K562 (cell line): ENCODE results near the gene MMP23B. TPM values are rescaled to one million over a fixed set of nuclear protein-coding genes. Genes with fewer than 3 reads are reported as not detected.
"Not testable (repeated sequence)": the region's sequence is repeated elsewhere in the genome, so short reads cannot be mapped to it uniquely, and the experiment has no call there.

Experiments used
- ARID4B ChIP-seq: sonication (generic); formaldehyde crosslinking; IDR thresholded peaks from 2 replicates; pipeline ENCODE4 v1.8.0; 2022; ENCODE audit warnings: mild to moderate bottlenecking, missing genetic modification reagents
- ATF1 ChIP-seq, 2 experiments: fragments of 450-650 bp in 1 of 2; IDR thresholded peaks; 2 replicates each; pipeline ENCODE4 v1.6.1; 2016; ENCODE audit warnings: missing compliant biosample characterization in 1 of 2, missing genetic modification characterization in 1 of 2
- CREM ChIP-seq: IDR thresholded peaks from 2 replicates; pipeline ENCODE4 v1.6.1; 2014; ENCODE audit warnings: antibody characterized with exemption, low read depth
- CTBP1 ChIP-seq: fragments of 450-650 bp; IDR thresholded peaks from 2 replicates; pipeline ENCODE4 v1.6.1; 2016; ENCODE audit warnings: borderline replicate concordance
- DIDO1 ChIP-seq: fragments of 450-650 bp; IDR thresholded peaks from 2 replicates; pipeline ENCODE4 v1.6.1; 2016; ENCODE audit warnings: low read depth, missing biosample characterization, missing genetic modification characterization
- EGR1 ChIP-seq: fragments of 450-650 bp; conservative IDR thresholded peaks from 2 replicates; pipeline ENCODE4 v1.6.1; 2017; ENCODE audit warnings: mild to moderate bottlenecking
- ESRRA ChIP-seq: fragments of 450-650 bp; IDR thresholded peaks from 2 replicates; pipeline ENCODE4 v1.6.1; 2014; ENCODE audit warnings: low read depth, mild to moderate bottlenecking, moderate library complexity, borderline replicate concordance
- NCOA1 ChIP-seq: fragments of 450-650 bp; IDR thresholded peaks from 2 replicates; pipeline ENCODE4 v1.6.1; 2016; ENCODE audit warnings: low read depth
- PHF8 ChIP-seq: fragments of 200-600 bp; sonication (generic); IDR thresholded peaks from 2 replicates; pipeline ENCODE4 v1.6.1; 2012; ENCODE audit warnings: mixed run types, mild to moderate bottlenecking, inconsistent platforms, low read length, moderate library complexity, borderline replicate concordance
- POU5F1 ChIP-seq: fragments of 150-350 bp; IDR thresholded peaks from 2 replicates; pipeline ENCODE4 v1.6.1; 2014; ENCODE audit warnings: borderline replicate concordance, low read length, low read depth, mild to moderate bottlenecking; ENCODE audit not compliant: partially characterized antibody
- SIX5 ChIP-seq, 2 experiments: IDR thresholded peaks; 2 replicates each; pipeline ENCODE4 v1.6.1; 2011; ENCODE audit warnings: low read length in 2 of 2, borderline replicate concordance in 1 of 2, low read depth in 1 of 2, mild to moderate bottlenecking in 1 of 2, moderate library complexity in 1 of 2; ENCODE audit not compliant: insufficient read depth in 1 of 2
- TAF9B ChIP-seq: fragments of 450-650 bp; IDR thresholded peaks from 2 replicates; pipeline ENCODE4 v1.6.1; 2018; ENCODE audit warnings: mild to moderate bottlenecking; ENCODE audit not compliant: partially characterized antibody
- TARDBP ChIP-seq: fragments of 450-650 bp; IDR thresholded peaks from 2 replicates; pipeline ENCODE4 v1.6.1; 2016
- TOE1 ChIP-seq, 2 experiments: fragments of 450-650 bp in 1 of 2; sonication (generic) in 1 of 2; formaldehyde crosslinking in 1 of 2; IDR thresholded peaks; 2 replicates each; pipeline versions ENCODE4 v1.7.1 to v1.8.0; 2016 to 2022; ENCODE audit warnings: borderline replicate concordance in 2 of 2, mild to moderate bottlenecking in 2 of 2, antibody characterized with exemption in 1 of 2, inconsistent platforms in 1 of 2, low read depth in 1 of 2, missing genetic modification reagents in 1 of 2, moderate library complexity in 1 of 2
- ZNF384 ChIP-seq: IDR thresholded peaks from 2 replicates; pipeline ENCODE4 v1.6.1; 2012; ENCODE audit warnings: low read depth, low read length, improper control_type of control experiment
- polyA plus RNA-seq, 8 experiments: library from polyadenylated mRNA; depleted of rRNA in 4 of 8; stranded (reverse) in 5 of 8; unstranded in 3 of 8; fragments of >200 nt; fragmentation: Nextera tagmentation in 2 of 8; fragmentation: Illumina TruSeq in 1 of 8; extraction: Ambion mirVana in 2 of 8; extraction: Trizol in 1 of 8; gene quantifications; 2 replicates each; pipeline versions ENCODE4 v1.2.1 to v1.2.3, GENCODE V29; 2011 to 2014; ENCODE audit warnings: inconsistent platforms in 1 of 8, missing spikeins in 1 of 8
- total RNA-seq, 7 experiments: library from RNA; depleted of rRNA in 6 of 7; stranded (reverse); fragments of >200 nt in 6 of 7; fragmentation: Illumina TruSeq in 2 of 7; extraction: Trizol in 2 of 7; gene quantifications; 2 replicates each; pipeline versions ENCODE4 v1.2.1 to v1.2.3, GENCODE V29; 2011 to 2021; ENCODE audit warnings: low replicate concordance in 1 of 7
- TF ChIP-seq, protein P1 (sequence below), 2 experiments: fragments of 450-650 bp; IDR thresholded peaks; 2 replicates each; pipeline ENCODE4 v1.6.1; 2016
- TF ChIP-seq, protein P2 (sequence below), 3 experiments: IDR thresholded peaks in 2 of 3; conservative IDR thresholded peaks in 1 of 3; 2 replicates each; pipeline ENCODE4 v1.5.1; 2011 to 2012; ENCODE audit warnings: low read length in 3 of 3, mild to moderate bottlenecking in 3 of 3, control low read depth in 2 of 3, improper control_type of control experiment in 1 of 3, inconsistent platforms in 1 of 3, low read depth in 1 of 3, mixed read lengths in 1 of 3, moderate library complexity in 1 of 3; ENCODE audit not compliant: insufficient read depth in 2 of 3

The MMP23B gene
- total and polyA plus RNA-seq, 9 of the 15 experiments (the other 6 are each of a cell fraction or from before 2014, with no cell fraction given), result 0.28 to 1.2 (median 0.41) TPM; not detected in 5

DNA sequence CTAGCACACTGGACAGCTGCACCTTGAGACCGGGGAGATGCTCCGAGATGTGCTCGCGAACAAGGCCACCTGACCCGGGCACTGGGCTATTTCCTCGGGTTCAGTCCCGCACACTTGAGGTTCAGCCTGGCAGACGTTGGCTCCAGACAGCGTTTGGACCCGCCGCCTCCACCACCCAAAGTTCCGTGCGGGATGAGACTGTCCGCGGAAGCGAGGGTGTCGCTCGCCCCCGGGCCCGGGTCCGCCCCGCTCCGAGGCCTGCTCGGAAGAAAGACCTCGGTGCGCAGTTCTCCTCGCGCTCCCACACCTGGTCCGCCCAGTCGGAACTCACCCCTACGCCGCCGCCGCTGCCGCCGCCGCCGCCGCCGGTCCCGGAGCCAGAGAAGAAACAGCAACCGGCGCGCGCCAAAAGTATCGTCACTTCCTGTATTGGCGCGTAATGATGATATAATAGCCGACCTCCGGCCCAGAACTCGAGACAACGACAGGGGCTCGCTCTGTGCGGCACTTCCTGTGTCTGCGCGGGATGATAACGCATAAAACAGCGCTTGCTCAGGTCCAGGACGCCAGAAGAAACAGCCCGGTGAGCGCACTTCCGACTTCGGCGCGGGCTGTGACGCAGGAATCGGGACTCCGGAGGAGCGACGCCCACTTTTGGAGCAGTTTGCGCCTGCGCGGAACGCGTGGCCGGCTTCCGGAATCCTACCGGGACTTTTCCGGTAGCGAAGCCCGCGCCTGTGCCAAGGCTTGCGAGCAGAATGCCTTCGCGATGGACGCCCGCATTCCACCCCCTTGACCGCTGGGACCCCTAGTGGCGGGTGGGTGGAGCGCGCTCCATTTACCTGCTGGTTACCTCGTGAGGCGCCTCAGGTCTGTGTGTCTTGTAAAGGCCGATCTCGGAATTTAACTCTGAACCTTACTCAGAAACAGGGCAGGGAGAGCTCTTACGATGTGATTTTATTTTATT lies 26.9 kb downstream of the MMP23B start, which contains the start of gene CDK11B (continued):
- TF ChIP-seq ESRRA (peak; percentile 95), CTBP1 (peak; percentile 66; the same call in 1 of the 2 replicates), EGR1 (peak; percentile 58), ZNF384 (peak; percentile 34; the same call in 1 of the 2 replicates), POU5F1 (peak; percentile 35), PHF8 (peak; percentile 27; the same call in 1 of the 2 replicates), SIX5 (IDR thresholded peaks at IDR 0.05; ENCODE audit: borderline replicate concordance in 1 of 2, insufficient read depth in 1 of 2, low read depth in 1 of 2, low read length in 2 of 2) (peak in 1 of 2 experiments; percentile 39; a peak in 1 of 4 replicates), NCOA1 (peak; percentile 83; the same call in 1 of the 2 replicates), TOE1 (IDR thresholded peaks at IDR 0.05; ENCODE audit: borderline replicate concordance) (peak; percentile 66; the same call in 1 of the 2 replicates), ATF1 (tag; IDR thresholded peaks at IDR 0.05) (peak; percentile 100), CREM (peak; percentile 98), TAF9B (peak; percentile 20), ARID4B (CRISPR knock-in tag) (peak; percentile 75), TARDBP (peak; percentile 58; the same call in 1 of the 2 replicates), DIDO1 (tag) (peak; percentile 86)
- TF ChIP-seq, protein P1, sequence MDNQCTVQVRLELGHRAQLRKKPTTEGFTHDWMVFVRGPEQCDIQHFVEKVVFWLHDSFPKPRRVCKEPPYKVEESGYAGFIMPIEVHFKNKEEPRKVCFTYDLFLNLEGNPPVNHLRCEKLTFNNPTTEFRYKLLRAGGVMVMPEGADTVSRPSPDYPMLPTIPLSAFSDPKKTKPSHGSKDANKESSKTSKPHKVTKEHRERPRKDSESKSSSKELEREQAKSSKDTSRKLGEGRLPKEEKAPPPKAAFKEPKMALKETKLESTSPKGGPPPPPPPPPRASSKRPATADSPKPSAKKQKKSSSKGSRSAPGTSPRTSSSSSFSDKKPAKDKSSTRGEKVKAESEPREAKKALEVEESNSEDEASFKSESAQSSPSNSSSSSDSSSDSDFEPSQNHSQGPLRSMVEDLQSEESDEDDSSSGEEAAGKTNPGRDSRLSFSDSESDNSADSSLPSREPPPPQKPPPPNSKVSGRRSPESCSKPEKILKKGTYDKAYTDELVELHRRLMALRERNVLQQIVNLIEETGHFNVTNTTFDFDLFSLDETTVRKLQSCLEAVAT (IDR thresholded peaks at IDR 0.05), result peak in 1 of 2 experiments; percentile 91; a peak in 2 of 4 replicates
- not testable (repeated sequence) for TF ChIP-seq TOE1 (CRISPR knock-in tag; IDR thresholded peaks at IDR 0.05; ENCODE audit: borderline replicate concordance, low read depth); ATF1 (CRISPR knock-in tag; IDR thresholded peaks at IDR 0.05)
- TF ChIP-seq, protein P2, sequence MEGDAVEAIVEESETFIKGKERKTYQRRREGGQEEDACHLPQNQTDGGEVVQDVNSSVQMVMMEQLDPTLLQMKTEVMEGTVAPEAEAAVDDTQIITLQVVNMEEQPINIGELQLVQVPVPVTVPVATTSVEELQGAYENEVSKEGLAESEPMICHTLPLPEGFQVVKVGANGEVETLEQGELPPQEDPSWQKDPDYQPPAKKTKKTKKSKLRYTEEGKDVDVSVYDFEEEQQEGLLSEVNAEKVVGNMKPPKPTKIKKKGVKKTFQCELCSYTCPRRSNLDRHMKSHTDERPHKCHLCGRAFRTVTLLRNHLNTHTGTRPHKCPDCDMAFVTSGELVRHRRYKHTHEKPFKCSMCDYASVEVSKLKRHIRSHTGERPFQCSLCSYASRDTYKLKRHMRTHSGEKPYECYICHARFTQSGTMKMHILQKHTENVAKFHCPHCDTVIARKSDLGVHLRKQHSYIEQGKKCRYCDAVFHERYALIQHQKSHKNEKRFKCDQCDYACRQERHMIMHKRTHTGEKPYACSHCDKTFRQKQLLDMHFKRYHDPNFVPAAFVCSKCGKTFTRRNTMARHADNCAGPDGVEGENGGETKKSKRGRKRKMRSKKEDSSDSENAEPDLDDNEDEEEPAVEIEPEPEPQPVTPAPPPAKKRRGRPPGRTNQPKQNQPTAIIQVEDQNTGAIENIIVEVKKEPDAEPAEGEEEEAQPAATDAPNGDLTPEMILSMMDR (IDR thresholded peaks at IDR 0.05 in 2 of 3, conservative IDR thresholded peaks at IDR 0.05 in 1 of 3; ENCODE audit: insufficient read depth in 2 of 3, low read depth in 1 of 3, low read length in 3 of 3), result peak; percentile 12 to 46 (median 21); a peak in 3 of 6 replicates
